Stimulated activated CD4-positive, alpha-beta T cell treated with anti-CD3 and anti-CD28 coated beads, TNF-alpha, amount 100 ng/mL, for 48 hours (primary cell): ENCODE data around the gene CDH13.

Experiments used
- DNase-seq, 3 donors: peaks; one replicate each; pipeline ENCODE4 v3.0.0-alpha.2; 2020; ENCODE audit warnings: low read depth in 3 of 3

CDH13 gene

GRCh38 chr16:83040174-83040573, 413.4 kb downstream of the CDH13 start:
- no peak for DNase-seq

GRCh38 chr16:83044589-83044988, 417.8 kb downstream of the CDH13 start:
- DNase-seq = no peak

- DNase-seq = no peak
Observed at GRCh38 chr16:83045790-83046189, 419.0 kb downstream of the CDH13 start.

- no peak for DNase-seq
Observed at GRCh38 chr16:83046664-83047063, 419.9 kb downstream of the CDH13 start.

- no peak for DNase-seq
Observed at GRCh38 chr16:83051451-83051850, 424.7 kb downstream of the CDH13 start.

- DNase-seq = no peak
Observed at GRCh38 chr16:83054283-83054682, 427.5 kb downstream of the CDH13 start.

- DNase-seq = no peak
Observed at GRCh38 chr16:83058376-83058775, 431.6 kb downstream of the CDH13 start.

- DNase-seq = no peak
Observed at GRCh38 chr16:83059237-83059636, 432.5 kb downstream of the CDH13 start.

- DNase-seq = no peak
Observed at GRCh38 chr16:83066011-83066410, 439.2 kb downstream of the CDH13 start.

- no peak for DNase-seq
Observed at GRCh38 chr16:83066881-83067280, 440.1 kb downstream of the CDH13 start.

GRCh38 chr16:83068686-83069085, 441.9 kb downstream of the CDH13 start:
- no peak for DNase-seq

- no peak for DNase-seq
Observed at GRCh38 chr16:83070416-83071209, 443.8 kb downstream of the CDH13 start.

- no peak for DNase-seq
Observed at GRCh38 chr16:83075956-83076355, 449.2 kb downstream of the CDH13 start.

- no peak for DNase-seq
Observed at GRCh38 chr16:83083361-83083760, 456.6 kb downstream of the CDH13 start.

- no peak for DNase-seq
Observed at GRCh38 chr16:83085660-83086059, 458.9 kb downstream of the CDH13 start.

- no peak for DNase-seq
Observed at GRCh38 chr16:83095941-83096692, 469.3 kb downstream of the CDH13 start.

GRCh38 chr16:83098536-83098935, 471.8 kb downstream of the CDH13 start:
- no peak for DNase-seq

- no peak for DNase-seq
Observed at GRCh38 chr16:83100679-83101078, 473.9 kb downstream of the CDH13 start.

GRCh38 chr16:83102336-83102735, 475.6 kb downstream of the CDH13 start:
- DNase-seq = no peak

GRCh38 chr16:83105279-83106077, 478.7 kb downstream of the CDH13 start:
- DNase-seq = no peak

GRCh38 chr16:83109490-83110125, 482.8 kb downstream of the CDH13 start:
- DNase-seq = no peak

- DNase-seq = no peak
Observed at GRCh38 chr16:83110269-83110668, 483.5 kb downstream of the CDH13 start.
